Epidermal melanocyte (primary cell): ENCODE measurements around the gene TESK2.
"Not testable (repeated sequence)": the region's sequence is repeated elsewhere in the genome, so short reads cannot be mapped to it uniquely, and the experiment has no call there.

Experiments
- DNase-seq: peaks from one replicate; pipeline ENCODE4 v3.0.0; 2011; ENCODE audit warnings: low spot score; ENCODE audit not compliant: insufficient read length

TESK2 gene

DNA sequence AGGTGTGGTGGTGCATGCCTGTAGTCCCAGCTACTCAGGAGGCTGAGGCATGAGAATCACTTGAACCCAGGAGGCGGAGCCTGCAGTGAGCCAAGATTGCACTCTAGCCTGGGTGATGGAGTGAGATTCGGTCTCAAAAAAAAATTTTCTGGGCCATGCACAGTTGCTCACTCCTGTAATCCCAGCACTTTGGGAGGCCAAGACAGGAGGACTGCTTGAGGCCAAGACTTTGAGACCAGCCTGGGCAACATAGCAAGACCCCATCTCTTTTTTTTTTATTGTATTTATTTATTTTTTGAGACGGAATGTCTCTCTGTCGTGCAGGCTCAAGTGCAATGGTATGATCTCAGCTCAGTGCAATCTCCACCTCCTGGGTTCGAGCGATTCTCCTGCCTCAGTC is 16.8 kb downstream of the TESK2 start:
- not testable (repeated sequence) for DNase-seq

DNA sequence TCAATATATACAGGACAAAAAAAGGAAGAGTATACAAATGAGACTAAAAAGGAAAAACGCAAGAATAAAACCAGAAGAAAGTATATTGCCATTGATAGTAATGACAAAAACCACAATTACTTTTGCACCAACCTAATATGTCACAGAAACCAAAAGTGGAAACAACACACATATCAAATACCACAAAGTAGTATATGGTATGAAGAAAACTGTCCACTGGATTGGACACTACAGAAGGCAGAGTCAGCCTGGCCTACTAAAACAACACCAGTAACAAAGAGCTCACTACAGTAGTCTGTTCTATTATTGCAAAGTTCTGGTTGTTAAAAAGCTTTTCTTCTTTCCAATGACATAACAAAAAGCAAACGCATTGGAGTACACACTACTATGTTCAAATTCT is 17.7 kb downstream of the TESK2 start:
- no peak for DNase-seq

DNA sequence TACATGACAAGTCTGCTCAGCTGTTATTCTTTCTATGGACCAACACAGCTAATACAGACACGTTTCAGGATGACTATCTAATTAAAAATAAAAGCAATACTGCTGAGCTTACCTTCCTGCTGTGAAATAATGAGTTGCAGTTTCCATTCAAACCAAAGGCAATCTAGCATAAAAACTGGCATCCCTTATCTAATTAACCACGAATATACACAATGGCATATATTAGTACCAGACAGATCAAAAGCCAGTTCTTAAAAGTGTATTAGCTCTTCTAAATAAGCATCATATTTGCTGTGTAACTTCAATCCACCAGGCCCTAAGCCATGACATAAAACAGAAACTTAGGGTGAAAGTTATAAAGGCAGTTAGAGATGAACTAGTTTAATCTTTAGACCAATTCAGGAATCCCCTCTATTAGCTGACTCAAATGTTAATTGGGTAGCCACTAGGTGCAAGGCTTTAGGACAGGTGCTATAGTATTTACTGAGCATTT is 20.6 kb downstream of the TESK2 start:
- DNase-seq = no peak

- not testable (repeated sequence) for DNase-seq
Observed at GRCh38 chr1:45467353-45467752, 23.6 kb downstream of the TESK2 start.

- no peak for DNase-seq
Observed at GRCh38 chr1:45465277-45465676, 25.7 kb downstream of the TESK2 start.

DNA sequence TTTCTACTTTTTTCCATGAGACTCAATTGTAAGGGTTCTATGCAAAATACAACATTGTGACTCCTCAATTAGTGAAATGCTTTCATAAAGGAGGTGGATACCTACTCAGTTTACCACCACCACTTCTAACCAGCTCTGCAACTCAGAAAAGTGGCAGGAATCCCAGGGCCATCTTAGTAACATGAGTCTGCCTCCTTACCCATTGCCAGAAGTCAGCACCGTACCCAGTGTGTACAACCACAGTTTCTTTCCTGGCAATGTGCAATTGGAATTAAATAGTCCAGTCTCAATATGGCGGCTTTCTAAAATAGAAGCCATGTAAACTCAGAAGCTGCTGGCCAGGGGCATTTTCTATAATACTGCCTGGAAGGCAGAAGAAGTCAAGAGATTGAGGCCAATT is 32.1 kb downstream of the TESK2 start:
- DNase-seq = no peak

DNA sequence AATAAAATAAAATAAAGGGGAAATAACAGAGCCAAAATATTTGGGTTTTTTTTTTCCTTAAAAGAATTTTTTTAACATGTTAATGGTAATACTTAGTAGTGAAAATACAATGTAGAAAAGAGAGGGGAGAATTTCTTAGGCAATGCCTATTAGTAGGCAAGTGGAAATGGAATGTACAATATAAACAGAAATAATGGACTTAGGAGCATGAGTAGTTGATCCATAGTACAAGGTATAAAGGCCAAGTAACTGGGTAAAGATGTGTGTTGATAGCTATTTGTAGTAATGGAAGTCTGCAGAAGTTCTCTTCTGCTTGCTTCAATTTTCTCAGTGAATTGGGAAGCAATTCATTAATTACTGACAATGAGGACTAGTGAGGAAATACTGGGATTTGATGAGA is 34.4 kb downstream of the TESK2 start:
- no peak for DNase-seq

GRCh38 chr1:45455162-45455561 is 35.8 kb downstream of the TESK2 start:
- DNase-seq = no peak

DNA sequence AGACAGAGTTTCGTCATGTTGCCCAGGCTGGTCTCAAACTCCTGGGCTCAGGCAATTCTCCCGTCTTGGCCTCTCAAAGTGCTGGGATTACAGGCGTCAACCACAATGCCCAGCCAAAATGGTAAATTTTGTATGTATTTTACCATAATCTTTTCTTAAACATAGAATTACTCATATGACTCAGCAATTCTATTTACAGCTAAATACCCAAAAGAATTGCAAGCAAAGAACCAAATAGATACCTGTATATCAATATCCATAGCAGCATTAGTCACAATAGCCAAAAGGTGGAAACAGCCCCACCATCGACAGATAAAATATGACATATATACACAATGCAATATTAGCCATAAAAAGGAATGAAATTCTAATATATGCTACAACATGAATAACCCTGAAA is 36.5 kb downstream of the TESK2 start:
- no peak for DNase-seq

DNA sequence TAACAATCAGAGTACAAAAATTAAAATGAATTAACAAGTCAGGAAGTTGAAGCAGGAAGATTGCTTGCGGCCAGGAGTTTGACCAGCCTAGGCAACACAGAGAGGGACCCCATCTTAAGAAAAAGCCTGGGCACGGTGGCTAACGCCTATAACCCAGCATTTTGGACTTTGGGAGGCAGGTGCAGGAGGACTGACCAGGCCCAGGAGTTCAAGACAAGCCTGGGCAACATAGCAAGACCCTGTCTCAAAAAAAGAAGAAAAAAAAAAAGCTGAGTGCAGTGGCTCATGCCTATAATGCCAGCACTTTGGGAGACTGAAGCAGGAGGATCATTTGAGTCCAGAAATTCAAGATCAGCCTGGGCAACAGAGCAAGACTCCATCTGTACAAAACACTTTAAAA is 38.5 kb downstream of the TESK2 start:
- no peak for DNase-seq

- DNase-seq = no peak
Observed at GRCh38 chr1:45448357-45448756, 42.6 kb downstream of the TESK2 start.

- DNase-seq = no peak
Observed at GRCh38 chr1:45446950-45447672, 43.9 kb downstream of the TESK2 start.

DNA sequence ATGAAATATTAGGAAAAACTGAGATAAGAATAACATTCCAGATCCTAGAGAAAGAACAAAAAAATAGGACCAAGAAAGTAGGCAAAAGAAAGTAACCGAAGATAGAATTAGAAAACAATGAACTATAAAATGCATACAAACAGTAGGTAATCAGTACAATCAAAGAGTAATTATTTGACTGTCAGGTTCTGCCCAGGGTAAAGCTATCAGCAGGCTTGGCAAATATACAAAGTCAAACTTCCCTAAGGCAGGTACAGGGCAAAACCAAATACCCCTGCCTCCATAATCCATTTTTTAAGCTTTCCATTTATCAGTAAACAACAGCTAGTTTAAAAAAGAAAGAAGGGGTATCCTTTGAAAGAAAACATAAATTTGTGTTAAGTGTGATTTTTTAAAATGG is 44.4 kb downstream of the TESK2 start:
- no peak for DNase-seq

DNA sequence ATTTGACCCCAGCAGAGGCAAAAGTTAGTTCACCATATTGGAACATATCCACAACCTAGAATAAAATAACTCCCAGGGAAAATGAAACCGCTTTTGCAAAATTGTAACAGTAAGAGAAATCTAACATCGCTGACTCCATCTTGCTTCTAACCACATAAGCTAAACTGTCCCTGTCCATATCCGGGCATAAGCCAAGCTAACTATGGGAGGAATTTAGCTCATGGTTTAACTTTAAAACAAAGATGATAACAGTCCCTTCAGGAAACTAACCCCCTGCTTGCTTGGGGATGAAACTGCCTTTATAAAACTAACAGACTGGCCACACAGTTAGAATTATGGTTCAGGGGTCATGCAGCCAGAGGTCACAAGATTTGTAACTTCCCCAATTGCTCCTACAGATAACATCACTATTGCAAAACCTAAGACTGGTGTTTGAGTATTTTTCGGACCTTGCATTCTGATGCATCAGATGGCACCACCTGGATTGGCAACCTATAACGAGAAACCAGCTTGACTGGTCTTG is 46.3 kb downstream of the TESK2 start:
- DNase-seq = no peak

DNA sequence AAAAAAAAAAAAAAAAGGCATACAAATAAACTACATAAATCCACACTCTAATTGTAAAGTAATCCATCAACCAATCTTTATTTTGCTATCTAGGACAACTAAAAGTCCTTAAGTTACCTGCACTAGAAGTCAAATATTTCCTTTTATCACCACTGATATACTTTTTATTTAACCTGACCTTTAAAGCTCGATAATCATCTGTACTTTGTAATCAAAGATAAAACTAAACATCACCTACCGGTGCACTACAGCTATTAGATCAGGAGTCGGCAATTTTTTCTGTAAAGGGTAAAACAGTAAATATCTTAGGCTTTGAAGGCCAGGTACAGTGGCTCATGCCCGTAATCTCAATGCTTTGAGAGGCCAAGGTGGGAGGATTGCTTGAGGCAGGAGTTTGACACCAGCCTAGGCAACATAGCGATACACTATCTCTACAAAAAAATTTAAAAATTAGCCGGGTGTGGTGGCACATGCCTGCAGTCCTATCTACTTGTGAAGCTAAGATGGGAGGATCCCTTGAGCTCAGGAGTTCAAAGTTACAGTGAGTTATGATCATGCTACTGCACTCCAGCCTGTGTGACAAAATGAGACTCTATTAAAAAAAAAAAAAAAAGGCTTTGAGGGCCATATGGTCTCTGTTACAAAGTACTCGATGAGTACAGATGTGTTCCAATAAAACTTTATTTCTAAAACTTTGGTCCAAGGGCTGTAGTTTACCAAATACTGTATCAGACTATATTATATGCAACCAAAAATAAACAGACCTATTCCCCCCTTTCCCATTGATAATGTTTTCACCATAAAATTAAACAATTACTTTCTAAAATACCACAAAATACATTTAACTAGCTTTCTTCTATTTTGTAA is 47.1 kb downstream of the TESK2 start:
- no peak for DNase-seq

DNA sequence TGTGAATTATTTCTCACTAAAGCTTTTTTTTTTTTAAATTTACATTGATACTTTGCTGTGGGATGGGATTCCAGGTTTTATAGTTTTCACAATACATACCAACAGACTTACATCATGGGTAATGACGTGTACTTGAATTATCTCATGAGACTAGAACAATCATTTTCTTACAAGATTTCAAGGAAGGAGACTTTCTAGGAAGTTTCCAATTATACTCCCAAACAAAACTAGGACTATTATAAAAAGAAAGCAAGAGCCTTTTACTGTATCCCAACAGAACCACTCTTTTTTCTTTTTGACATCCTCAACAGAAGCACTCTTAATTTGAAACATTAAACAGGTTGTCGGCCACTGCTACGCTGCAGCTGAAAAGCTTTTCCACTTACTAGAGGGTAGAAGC is 48.7 kb downstream of the TESK2 start:
- DNase-seq = no peak

DNA sequence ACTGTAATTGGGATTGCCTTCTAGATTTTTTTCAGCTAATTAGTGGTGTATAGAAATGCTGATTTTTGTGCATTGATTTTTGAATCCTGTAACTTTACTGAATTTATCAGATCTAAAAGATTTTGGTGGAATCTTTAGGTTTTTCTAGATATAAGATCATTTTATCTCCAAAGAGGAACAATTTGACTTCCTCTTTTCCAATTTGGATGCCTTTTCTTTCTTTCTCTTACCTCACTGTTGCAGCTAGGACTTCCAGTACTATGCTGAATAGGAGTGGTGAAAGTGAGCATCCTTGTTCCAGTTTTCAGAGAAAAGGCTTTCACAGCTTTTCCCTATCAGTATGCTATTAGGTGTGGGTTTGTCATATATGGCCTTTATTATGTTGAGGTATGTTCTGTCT is 53.6 kb downstream of the TESK2 start:
- no peak for DNase-seq

DNA sequence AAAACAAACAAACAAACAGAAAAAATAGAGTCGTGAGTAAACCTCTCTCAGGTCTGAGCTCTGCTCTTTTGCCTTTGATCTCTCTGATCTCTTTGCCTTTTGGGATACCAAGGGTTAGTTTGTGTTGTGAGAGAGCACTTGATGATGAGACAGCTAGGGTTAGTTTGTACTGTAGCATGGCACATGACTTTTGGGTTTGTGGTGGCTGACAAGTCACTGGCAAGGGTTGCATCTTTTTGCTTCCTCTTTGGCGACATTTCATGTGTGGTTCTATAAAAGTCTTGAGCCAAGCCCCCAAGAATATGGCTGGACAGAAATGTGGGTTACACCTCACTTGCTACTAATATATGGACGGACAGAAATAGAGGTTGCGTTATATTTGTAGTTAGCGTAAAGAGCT is 60.5 kb downstream of the TESK2 start:
- DNase-seq = no peak

- DNase-seq = no peak
Observed at GRCh38 chr1:45429561-45430159, 61.3 kb downstream of the TESK2 start.

- DNase-seq = no peak
Observed at GRCh38 chr1:45423906-45424678, 66.9 kb downstream of the TESK2 start.

GRCh38 chr1:45421935-45422334 is 69.0 kb downstream of the TESK2 start:
- DNase-seq = no peak
